Measurements from ENCODE around the gene SCN1B.

DNA sequence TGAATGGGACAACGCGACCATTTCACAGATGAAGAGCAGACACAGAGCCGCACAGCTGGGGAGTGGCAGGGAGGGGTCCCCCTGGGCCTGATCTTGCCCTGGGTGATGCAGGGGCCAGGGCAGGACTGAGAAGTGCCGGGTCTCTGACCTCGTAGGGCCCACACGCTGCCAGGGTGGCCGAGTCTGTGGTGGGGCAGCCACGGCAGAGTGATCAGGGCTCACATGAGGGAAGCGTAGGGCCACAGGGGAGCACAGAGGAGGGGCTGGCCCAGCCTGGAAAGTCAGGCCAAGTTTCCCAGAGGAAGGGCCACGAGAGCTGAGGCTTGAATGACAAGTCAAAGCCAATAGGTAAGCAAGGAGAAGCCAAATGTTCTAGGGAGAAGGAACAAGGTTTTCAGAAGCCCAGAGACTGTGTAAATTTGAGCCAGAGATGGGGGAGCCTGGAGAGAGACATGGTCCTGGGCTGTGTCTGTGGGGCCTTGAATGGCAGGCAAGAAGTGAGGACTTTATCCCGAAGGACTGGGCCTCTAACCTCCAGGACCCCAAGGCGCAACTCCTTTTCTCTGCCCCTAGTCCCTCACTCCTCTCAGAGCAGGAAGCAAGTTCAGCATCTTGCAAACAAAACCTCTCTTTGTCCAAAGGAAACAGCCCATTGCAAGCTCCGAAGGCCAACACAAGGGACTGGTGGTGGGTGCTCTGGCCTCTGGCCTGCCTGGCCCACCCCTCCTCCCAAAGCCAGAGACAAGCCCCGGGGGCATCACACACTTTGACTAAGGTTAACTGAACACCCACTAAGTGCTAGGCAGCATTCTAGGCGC is 53.6 kb downstream of the SCN1B start:
- no peak for TF ChIP-seq SMC3 (IDR thresholded peaks at IDR 0.05)
- TF ChIP-seq, protein P1, sequence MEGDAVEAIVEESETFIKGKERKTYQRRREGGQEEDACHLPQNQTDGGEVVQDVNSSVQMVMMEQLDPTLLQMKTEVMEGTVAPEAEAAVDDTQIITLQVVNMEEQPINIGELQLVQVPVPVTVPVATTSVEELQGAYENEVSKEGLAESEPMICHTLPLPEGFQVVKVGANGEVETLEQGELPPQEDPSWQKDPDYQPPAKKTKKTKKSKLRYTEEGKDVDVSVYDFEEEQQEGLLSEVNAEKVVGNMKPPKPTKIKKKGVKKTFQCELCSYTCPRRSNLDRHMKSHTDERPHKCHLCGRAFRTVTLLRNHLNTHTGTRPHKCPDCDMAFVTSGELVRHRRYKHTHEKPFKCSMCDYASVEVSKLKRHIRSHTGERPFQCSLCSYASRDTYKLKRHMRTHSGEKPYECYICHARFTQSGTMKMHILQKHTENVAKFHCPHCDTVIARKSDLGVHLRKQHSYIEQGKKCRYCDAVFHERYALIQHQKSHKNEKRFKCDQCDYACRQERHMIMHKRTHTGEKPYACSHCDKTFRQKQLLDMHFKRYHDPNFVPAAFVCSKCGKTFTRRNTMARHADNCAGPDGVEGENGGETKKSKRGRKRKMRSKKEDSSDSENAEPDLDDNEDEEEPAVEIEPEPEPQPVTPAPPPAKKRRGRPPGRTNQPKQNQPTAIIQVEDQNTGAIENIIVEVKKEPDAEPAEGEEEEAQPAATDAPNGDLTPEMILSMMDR (IDR thresholded peaks at IDR 0.05): no peak
- no peak for TF ChIP-seq POLR2A (IDR thresholded peaks at IDR 0.05; ENCODE audit: low read length)
- TF ChIP-seq CBX8 (IDR thresholded peaks at IDR 0.05): no peak
- no peak for TF ChIP-seq CBX2 (IDR thresholded peaks at IDR 0.05; ENCODE audit: borderline replicate concordance, low read depth)
- TF ChIP-seq, protein P2, sequence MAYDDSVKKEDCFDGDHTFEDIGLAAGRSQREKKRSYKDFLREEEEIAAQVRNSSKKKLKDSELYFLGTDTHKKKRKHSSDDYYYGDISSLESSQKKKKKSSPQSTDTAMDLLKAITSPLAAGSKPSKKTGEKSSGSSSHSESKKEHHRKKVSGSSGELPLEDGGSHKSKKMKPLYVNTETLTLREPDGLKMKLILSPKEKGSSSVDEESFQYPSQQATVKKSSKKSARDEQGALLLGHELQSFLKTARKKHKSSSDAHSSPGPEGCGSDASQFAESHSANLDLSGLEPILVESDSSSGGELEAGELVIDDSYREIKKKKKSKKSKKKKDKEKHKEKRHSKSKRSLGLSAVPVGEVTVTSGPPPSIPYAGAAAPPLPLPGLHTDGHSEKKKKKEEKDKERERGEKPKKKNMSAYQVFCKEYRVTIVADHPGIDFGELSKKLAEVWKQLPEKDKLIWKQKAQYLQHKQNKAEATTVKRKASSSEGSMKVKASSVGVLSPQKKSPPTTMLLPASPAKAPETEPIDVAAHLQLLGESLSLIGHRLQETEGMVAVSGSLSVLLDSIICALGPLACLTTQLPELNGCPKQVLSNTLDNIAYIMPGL (CRISPR knock-in tag; IDR thresholded peaks at IDR 0.05; ENCODE audit: borderline replicate concordance): no peak
- no peak for TF ChIP-seq TP53 (CRISPR knock-in tag; IDR thresholded peaks at IDR 0.05)
- TF ChIP-seq, protein P3, sequence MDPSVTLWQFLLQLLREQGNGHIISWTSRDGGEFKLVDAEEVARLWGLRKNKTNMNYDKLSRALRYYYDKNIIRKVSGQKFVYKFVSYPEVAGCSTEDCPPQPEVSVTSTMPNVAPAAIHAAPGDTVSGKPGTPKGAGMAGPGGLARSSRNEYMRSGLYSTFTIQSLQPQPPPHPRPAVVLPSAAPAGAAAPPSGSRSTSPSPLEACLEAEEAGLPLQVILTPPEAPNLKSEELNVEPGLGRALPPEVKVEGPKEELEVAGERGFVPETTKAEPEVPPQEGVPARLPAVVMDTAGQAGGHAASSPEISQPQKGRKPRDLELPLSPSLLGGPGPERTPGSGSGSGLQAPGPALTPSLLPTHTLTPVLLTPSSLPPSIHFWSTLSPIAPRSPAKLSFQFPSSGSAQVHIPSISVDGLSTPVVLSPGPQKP (IDR thresholded peaks at IDR 0.05; ENCODE audit: low read depth, low read length): no peak
- no peak for TF ChIP-seq EP300 (IDR thresholded peaks at IDR 0.05)
- no peak for TF ChIP-seq RFX5 (IDR thresholded peaks at IDR 0.05)
